Activated CD4-positive, alpha-beta memory T cell treated with anti-CD3 and anti-CD28 coated beads for 36 hours (primary cell): ENCODE data around the gene MSRB1. TPM values are rescaled to one million over a fixed set of nuclear protein-coding genes. Genes with fewer than 3 reads are reported as not detected.

ENCODE experiments used
- CTCF ChIA-PET: fragments of 350-600 bp; sonication (Branson Sonifier 250); formaldehyde crosslinking; loops from one replicate; lab custom pipeline; 2021; ENCODE audit warnings: antibody characterized with exemption, inconsistent platforms; lab: Charles Lee
- POLR2A ChIA-PET: fragments of 350-600 bp; sonication (Branson Sonifier 250); formaldehyde crosslinking; loops from one replicate; lab custom pipeline; 2021; ENCODE audit warnings: antibody characterized with exemption; lab: Charles Lee
- DNase-seq: peaks from one replicate; pipeline ENCODE4 v3.0.0-alpha.2; 2020
- H3K27ac Mint-ChIP-seq: one replicate; pipeline ENCODE4 v1.8.0; 2021; ENCODE audit warnings: mixed read lengths
- H3K27me3 Mint-ChIP-seq: one replicate; pipeline ENCODE4 v1.8.0; 2021; ENCODE audit warnings: mixed read lengths
- H3K36me3 Mint-ChIP-seq: one replicate; pipeline ENCODE4 v1.8.0; 2021; ENCODE audit warnings: mixed read lengths
- H3K4me1 Mint-ChIP-seq: one replicate; pipeline ENCODE4 v1.8.0; 2021; ENCODE audit warnings: low read depth, mixed read lengths
- H3K4me3 Mint-ChIP-seq: one replicate; pipeline ENCODE4 v1.8.0; 2021; ENCODE audit warnings: mild to moderate bottlenecking, mixed read lengths
- H3K9me3 Mint-ChIP-seq: one replicate; pipeline ENCODE4 v1.8.0; 2021; ENCODE audit warnings: mixed read lengths
- intact Hi-C: fragments of 100-400 bp; cut with micrococcal nuclease; formaldehyde crosslinking; loops from one replicate; pipeline ENCODE4 v1.15.1; 2023
- total RNA-seq, 2 experiments: library from RNA; stranded (reverse); gene quantifications; one replicate each; pipeline ENCODE4 v1.2.3, GENCODE V29; 2021

The MSRB1 gene, protein sequence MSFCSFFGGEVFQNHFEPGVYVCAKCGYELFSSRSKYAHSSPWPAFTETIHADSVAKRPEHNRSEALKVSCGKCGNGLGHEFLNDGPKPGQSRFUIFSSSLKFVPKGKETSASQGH
- 10 to 100 TPM; 20.7 to 23.6 TPM for total RNA-seq

DNA sequence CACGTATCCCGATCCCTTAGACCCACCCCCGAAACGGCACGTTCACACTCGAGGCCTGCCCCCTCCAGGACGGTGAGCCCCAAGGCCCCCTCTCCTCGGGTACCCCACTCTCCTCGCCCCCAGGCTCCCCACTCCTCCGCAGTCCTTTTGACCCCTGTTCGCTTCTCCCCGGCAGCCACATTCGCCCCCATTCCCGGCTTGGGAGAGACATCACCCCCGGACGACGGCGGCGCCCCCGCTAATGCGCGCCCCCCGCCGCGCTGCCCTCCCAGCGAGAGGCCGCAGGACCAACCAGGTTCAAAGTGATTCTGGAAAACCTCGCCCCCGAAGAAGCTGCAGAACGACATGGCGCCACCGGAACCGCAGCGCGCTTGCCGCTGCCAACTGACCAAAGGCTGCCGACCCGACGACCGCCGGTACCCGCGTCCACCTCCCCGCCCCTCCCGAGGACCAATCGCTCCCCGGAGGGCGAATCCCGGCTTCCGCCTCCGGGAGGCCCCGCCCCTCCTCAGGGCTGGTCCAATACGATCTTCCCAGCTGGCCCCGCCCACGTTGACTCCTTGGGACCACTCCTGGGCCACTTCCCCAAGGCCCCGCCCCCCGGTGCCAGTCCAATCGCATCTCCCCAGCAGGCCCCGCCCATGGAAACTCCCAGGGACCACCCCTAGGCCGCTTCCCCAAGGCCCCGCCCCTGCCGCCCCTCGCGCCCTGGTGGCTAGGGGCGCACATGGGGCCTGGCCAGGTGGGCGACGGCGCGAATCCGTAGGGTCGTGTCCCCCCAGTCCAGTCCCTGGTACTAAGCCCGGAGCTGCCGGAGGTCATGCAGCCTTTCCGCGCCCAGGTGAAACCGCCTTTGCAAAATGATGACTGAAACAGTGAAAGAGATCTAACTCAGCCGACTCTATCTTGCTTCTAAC, at the start of gene MSRB1:
TSS of gene MSRB1 (minus strand) at position 390 of the 917 bp plus-strand sequence. CDS start at position 347, 43 bp downstream.
- H3K36me3 Mint-ChIP-seq: peaks cover 4% of the 10 kb centered on the region
- H3K4me3 Mint-ChIP-seq: peak within 1 kb of the TSS; percentile 88
- H3K9me3 Mint-ChIP-seq: no peaks in the 10 kb centered on the region
- ChIA-PET CTCF (interaction anchor here (0.7 to 1.9 kb wide), 9 partner anchors 14 to 212 kb away, joined by 3 to 9 read pairs (median 4); partner anchors contain the start of genes FAHD1, NDUFB10, RPS2 and TRAF7), POLR2A (interaction anchor here (0.9 to 1.6 kb wide), 7 partner anchors 18 to 170 kb away, joined by 3 to 17 read pairs (median 4); partner anchors contain the start of genes EME2, FAHD1, MRPS34 and NUBP2)
- DNase-seq: peak; percentile 100
- peak within 1 kb of the TSS; percentile 73 for H3K27ac Mint-ChIP-seq
- intact Hi-C loops: loop anchor here (1.0 to 2.0 kb wide), 3 partner anchors 16 to 160 kb away; partner anchors contain the start of genes NDUFB10, NUBP2, RPS2 and SPSB3
- H3K27me3 Mint-ChIP-seq: no peaks in the 10 kb centered on the region
- H3K4me1 Mint-ChIP-seq: peaks cover 25% of the 10 kb centered on the region

DNA sequence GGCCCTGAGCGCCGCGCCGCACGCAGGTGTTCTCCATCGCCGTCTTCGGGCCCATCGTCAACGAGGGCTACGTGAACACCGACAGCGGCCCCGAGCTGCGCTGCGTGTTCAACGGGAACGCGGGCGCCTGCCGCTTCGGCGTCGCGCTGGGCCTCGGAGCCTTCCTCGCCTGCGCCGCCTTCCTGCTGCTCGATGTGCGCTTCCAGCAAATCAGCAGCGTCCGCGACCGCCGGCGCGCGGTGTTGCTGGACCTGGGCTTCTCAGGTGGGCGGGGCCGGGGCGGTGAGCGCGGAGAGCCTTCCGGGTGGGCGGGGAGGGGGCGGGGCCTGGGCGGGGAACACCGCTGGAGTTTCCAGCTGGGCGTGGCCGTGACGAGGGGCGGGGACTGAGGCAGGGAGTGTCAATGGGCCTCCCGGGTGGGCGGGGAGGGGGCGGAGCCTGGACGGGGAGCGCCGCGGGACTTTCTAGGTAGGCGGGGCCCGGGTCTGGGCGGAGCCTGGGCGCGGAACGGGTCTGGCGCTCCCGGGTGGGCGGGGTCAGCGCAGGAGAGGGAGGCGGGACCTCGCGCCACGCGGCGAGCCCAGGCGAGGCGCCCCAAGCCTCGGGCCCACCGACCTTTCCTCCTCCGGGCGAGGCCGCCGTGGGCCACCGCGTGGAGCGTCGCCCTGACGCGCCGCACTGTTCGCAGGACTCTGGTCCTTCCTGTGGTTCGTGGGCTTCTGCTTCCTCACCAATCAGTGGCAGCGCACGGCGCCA, 49.1 kb upstream of the MSRB1 start:
- Mint-ChIP-seq H3K4me1 (peaks cover 25% of the 10 kb centered on the region), H3K9me3 (no peaks in the 10 kb centered on the region), H3K4me3 (peak overlapping the region; percentile 71), H3K27me3 (peaks cover 12% of the 10 kb centered on the region), H3K27ac (no peak overlapping the region), H3K36me3 (peaks cover 2% of the 10 kb centered on the region)
- intact Hi-C loops: loop anchor here (1.0 to 2.0 kb wide), 4 partner anchors 8 to 33 kb away; partner anchors contain the start of genes GFER, NDUFB10, RPS2 and ZNF598
- ChIA-PET POLR2A (interaction anchor here (1.6 to 2.8 kb wide), 4 partner anchors 17 to 163 kb away, joined by 4 to 25 read pairs (median 9); partner anchors contain the start of genes RPS2, TBL3 and TRAF7), CTCF (interaction anchor here (1.5 to 2.8 kb wide), 2 partner anchors 11 to 12 kb away, joined by 4 to 18 read pairs; no protein-coding TSS in a partner anchor)
- DNase-seq: peak; percentile 99

DNA sequence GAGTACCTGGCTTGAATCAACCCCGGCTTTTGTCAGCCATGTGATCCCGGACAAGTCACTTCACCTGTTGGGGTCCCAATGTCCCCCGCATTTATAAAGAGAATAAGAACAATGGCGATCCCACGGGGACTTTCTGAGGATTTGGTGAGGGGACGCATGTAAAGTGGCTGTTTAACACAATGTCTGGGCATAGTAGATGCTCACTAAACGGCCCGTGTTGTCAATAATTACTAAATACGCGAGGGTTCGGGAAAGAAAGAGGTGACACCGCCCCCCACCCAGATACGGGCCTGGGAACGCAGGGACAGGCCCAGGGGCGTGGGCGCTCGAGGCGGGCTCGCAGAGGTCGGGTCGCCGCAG, 48.6 kb upstream of the MSRB1 start:
- ChIA-PET POLR2A (interaction anchor here (1.1 to 2.8 kb wide), 6 partner anchors 10 to 164 kb away, joined by 3 to 25 read pairs (median 6); partner anchors contain the start of genes NOXO1, RPS2, TBL3 and TRAF7), CTCF (interaction anchor here (0.9 to 2.8 kb wide), 2 partner anchors 12 to 27 kb away, joined by 3 to 18 read pairs; partner anchors contain the start of gene RPS2)
- Mint-ChIP-seq H3K4me1 (peaks cover 25% of the 10 kb centered on the region), H3K4me3 (peak overlapping the region; percentile 71), H3K27me3 (peaks cover 12% of the 10 kb centered on the region), H3K9me3 (no peaks in the 10 kb centered on the region), H3K36me3 (peaks cover 4% of the 10 kb centered on the region), H3K27ac (peak overlapping the region; percentile 49)
- intact Hi-C loops: no loop called here
- no peak for DNase-seq

DNA sequence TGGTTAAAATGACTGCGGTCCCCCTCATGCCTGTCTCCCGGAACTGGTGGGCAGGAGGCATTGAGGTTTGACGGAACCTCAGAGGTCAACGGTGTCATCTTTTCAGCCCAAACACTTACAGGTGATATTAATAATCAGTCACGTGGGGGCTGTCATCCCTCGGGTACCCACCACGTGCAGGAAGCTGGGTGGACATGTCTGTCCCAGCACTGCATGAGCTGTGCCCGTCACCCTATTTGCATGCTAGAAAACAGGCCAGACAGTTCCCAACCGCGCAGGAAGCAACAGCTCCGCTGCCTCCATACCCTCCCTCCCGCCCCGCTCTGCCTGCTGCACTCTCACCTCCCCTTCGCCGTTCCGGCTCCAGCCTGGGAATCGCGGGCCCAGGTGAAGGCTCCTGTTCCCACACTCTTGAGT, 48.1 kb upstream of the MSRB1 start:
- H3K27me3 Mint-ChIP-seq: peaks cover 12% of the 10 kb centered on the region
- intact Hi-C loops: no loop called here
- ChIA-PET POLR2A (interaction anchor here (1.1 to 2.8 kb wide), 6 partner anchors 9 to 164 kb away, joined by 3 to 25 read pairs (median 6); partner anchors contain the start of genes NOXO1, RPS2, TBL3 and TRAF7), CTCF (interaction anchor here (0.9 to 2.8 kb wide), 3 partner anchors 7 to 26 kb away, joined by 3 to 18 read pairs (median 3); partner anchors contain the start of gene RPS2)
- H3K4me3 Mint-ChIP-seq: peak overlapping the region; percentile 71
- H3K27ac Mint-ChIP-seq: peak overlapping the region; percentile 49
- H3K36me3 Mint-ChIP-seq: peaks cover 4% of the 10 kb centered on the region
- peaks cover 23% of the 10 kb centered on the region for H3K4me1 Mint-ChIP-seq
- no peaks in the 10 kb centered on the region for H3K9me3 Mint-ChIP-seq
- peak; percentile 76 for DNase-seq

DNA sequence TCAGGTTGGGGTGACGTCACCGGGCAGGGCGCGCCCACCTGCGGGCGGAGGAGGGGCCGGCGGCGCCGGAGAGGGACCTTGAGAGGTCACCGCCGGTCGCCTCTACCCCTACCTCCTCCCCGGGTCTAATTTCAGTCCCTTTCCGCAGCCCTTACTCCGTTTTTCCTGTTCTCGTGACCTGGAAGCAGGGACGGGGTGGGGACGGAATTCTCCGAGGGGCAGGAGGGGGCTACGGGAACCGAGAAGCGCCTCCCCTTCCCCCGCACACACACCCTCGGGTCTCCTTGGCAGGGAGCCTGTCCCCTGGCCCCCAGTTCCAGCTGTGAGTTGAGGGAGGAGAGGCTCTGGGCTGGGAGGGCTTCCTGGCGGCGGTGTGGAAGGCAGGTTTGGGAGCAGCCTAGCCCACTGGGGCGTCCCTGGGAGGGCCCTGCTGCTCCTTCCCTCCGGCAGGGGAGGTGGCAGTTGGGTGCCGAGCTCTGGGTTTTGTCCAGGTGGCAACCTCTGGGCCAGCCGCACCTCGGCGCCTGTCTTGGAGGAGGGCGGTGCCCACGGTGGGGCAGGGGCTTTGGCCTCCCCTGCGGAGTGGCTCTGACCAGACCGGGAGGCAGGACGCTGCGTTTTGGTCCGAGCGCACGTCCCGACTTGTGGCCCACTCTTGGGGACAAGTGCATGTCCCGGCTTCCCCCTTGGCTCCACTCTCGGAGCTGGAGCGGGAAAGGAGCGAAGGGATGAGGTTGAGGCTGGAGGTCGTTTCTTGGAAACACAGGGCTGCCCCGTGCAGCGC, 47.5 kb upstream of the MSRB1 start:
- Mint-ChIP-seq H3K4me1 (peaks cover 22% of the 10 kb centered on the region), H3K4me3 (peak overlapping the region; percentile 71), H3K27me3 (peaks cover 12% of the 10 kb centered on the region), H3K27ac (peak overlapping the region; percentile 49), H3K9me3 (no peaks in the 10 kb centered on the region), H3K36me3 (peaks cover 4% of the 10 kb centered on the region)
- DNase-seq: peak; percentile 67
- POLR2A ChIA-PET: interaction anchor here (1.1 to 2.8 kb wide), 6 partner anchors 8 to 165 kb away, joined by 3 to 25 read pairs (median 6); partner anchors contain the start of genes NOXO1, RPS2, TBL3 and TRAF7
- CTCF ChIA-PET: interaction anchor here (0.9 to 2.8 kb wide), 3 partner anchors 8 to 26 kb away, joined by 3 to 18 read pairs (median 3); partner anchors contain the start of gene RPS2
- intact Hi-C loops: no loop called here

DNA sequence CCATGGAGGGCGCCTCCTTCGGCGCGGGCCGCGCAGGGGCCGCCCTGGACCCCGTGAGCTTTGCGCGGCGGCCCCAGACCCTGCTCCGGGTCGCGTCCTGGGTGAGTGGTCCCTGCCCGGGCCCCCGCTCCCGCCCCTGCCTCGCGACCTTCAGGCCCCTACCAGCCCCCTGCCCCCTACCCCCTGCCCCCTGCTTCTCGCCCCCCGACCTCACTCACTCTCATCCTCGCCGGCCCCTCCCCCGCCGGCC, 47.0 kb upstream of the MSRB1 start:
- no peak for DNase-seq
- Mint-ChIP-seq H3K27me3 (peaks cover 12% of the 10 kb centered on the region), H3K27ac (no peak overlapping the region), H3K36me3 (peaks cover 4% of the 10 kb centered on the region), H3K9me3 (no peaks in the 10 kb centered on the region), H3K4me1 (peaks cover 27% of the 10 kb centered on the region), H3K4me3 (no peak overlapping the region)
- CTCF ChIA-PET: interaction anchor here (1.0 to 2.8 kb wide), 2 partner anchors 8 to 14 kb away, joined by 3 to 18 read pairs; no protein-coding TSS in a partner anchor
- POLR2A ChIA-PET: interaction anchor here (0.8 to 2.8 kb wide), 3 partner anchors 13 to 25 kb away, joined by 3 to 25 read pairs (median 10); partner anchors contain the start of genes RPS2 and TBL3
- intact Hi-C loops: no loop called here

DNA sequence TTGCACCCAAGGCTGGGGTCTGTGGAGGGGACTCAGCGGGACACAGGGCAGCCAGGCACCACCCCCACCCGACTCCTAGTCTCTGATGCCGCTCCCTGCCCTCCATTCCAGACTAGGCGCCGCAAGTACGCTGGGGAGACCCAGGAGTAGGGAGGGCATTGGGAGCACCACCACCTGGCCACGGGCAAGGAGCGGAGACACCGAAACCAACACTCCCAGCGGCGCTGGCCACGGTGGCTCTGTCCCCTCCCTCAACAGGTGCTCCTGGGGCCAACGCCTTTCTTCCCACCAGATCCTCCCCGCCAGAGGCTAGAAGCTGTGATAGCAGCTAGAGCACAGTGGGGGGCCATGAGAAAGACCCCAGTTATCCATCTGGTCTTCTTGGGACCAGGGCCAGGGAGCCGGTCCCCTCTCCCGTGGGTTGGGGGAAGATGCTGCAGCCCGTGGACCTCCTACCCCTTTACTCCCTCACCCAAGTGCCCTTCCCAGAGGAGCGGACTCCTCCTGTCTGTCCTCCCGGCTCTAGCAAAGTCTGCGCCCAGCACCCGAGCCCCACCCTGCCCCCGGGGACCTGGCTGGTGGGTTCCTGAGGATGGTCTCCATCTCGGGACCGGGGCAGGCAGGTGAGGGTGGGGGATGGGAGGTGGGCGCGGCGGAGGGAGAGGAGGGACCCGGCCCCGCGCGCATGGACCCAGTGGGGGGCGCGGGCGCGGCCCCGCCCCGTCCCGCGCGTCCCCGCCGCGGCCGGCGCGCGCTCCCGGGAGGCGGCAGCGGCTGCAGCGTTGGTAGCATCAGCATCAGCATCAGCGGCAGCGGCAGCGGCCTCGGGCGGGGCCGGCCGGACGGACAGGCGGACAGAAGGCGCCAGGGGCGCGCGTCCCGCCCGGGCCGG, 46.5 kb upstream of the MSRB1 start, which contains the start of gene SYNGR3:
TSS of gene SYNGR3 (plus strand) at position 762 of the 892 bp plus-strand sequence. CDS start 133 bp downstream, outside the sequence.
- intact Hi-C loops: no loop called here
- H3K4me1 Mint-ChIP-seq: peaks cover 33% of the 10 kb centered on the region
- no peak for DNase-seq
- no peaks in the 10 kb centered on the region for H3K9me3 Mint-ChIP-seq
- peaks cover 12% of the 10 kb centered on the region for H3K27me3 Mint-ChIP-seq
- peaks cover 4% of the 10 kb centered on the region for H3K36me3 Mint-ChIP-seq
- peak within 1 kb of the TSS; percentile 71 for H3K4me3 Mint-ChIP-seq
- H3K27ac Mint-ChIP-seq: no peak within 1 kb of the TSS
- CTCF ChIA-PET: interaction anchor here (1.0 to 2.8 kb wide), 3 partner anchors 9 to 15 kb away, joined by 3 to 18 read pairs (median 12); no protein-coding TSS in a partner anchor
- POLR2A ChIA-PET: interaction anchor here (0.8 kb wide), 1 partner anchor 14 kb away, joined by 3 read pairs; no protein-coding TSS in a partner anchor

DNA sequence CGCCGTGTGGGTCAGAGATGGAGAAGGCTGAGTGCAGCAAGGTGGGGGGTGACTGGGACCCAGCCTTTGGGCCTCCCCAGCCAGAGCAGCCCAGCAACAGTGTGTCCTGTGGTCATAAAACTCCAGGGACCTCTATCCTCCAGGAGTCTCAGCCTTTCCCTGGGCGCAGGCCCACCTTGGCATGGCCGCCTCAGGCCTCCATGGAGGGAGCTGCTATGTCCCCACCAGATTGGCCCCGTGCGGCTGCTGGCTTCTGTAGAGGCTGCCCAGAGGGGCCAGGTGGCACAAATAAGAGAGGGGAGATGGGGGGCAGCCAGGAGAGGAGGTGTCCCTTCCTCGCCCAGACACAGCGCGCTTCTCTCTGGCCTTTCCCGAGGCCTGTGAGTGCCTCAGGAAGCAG, 44.2 kb upstream of the MSRB1 start:
- H3K4me1 Mint-ChIP-seq: peaks cover 26% of the 10 kb centered on the region
- ChIA-PET CTCF (interaction anchor here (1.3 to 2.7 kb wide), 2 partner anchors 9 to 17 kb away, joined by 3 to 12 read pairs; no protein-coding TSS in a partner anchor), POLR2A (interaction anchor here (1.9 kb wide), 1 partner anchor 16 kb away, joined by 8 read pairs; the partner anchor contains the start of gene TBL3)
- H3K36me3 Mint-ChIP-seq: peaks cover 4% of the 10 kb centered on the region
- no peak overlapping the region for H3K4me3 Mint-ChIP-seq
- intact Hi-C loops: no loop called here
- no peak overlapping the region for H3K27ac Mint-ChIP-seq
- DNase-seq: no peak
- H3K9me3 Mint-ChIP-seq: no peaks in the 10 kb centered on the region
- H3K27me3 Mint-ChIP-seq: peaks cover 23% of the 10 kb centered on the region

DNA sequence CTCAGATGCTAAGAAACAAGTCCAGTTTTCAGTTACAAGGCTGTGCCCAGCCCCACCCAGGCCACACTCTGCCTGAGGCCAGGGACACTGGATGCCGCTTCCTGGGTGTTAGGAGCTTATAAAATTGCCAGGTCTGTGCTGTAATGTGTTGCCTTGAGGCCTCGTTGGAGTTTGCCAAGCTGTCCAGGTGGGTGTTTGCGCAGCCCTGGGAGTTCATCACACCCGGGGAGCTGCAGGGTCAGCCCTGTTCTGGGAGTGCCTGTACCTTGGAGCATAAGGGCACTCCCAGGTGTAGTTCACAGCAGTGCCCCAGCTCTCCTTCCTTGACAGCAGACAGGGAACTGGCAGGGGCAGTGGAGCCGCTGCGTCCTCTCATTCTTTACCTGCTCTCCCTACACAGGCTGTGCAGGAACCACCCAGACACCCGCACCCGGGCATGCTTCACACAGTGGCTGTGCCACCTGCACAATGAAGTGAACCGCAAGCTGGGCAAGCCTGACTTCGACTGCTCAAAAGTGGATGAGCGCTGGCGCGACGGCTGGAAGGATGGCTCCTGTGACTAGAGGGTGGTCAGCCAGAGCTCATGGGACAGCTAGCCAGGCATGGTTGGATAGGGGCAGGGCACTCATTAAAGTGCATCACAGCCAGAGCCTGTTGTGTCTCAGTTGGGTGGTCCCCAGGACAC, 42.6 kb upstream of the MSRB1 start:
- POLR2A ChIA-PET: interaction anchor here (1.6 to 3.6 kb wide), 3 partner anchors 20 to 25 kb away, joined by 5 to 22 read pairs (median 8); partner anchors contain the start of gene RPS2

More for the DNA sequence above, 42.6 kb upstream of the MSRB1 start:
- peaks cover 33% of the 10 kb centered on the region for H3K27me3 Mint-ChIP-seq
- DNase-seq: no peak
- peaks cover 15% of the 10 kb centered on the region for H3K4me1 Mint-ChIP-seq
- CTCF ChIA-PET: interaction anchor here (2.4 kb wide), 1 partner anchor 18 kb away, joined by 15 read pairs; no protein-coding TSS in a partner anchor
- intact Hi-C loops: no loop called here
- H3K4me3 Mint-ChIP-seq: peak overlapping the region; percentile 81
- H3K27ac Mint-ChIP-seq: no peak overlapping the region
- H3K9me3 Mint-ChIP-seq: no peaks in the 10 kb centered on the region
- peaks cover 4% of the 10 kb centered on the region for H3K36me3 Mint-ChIP-seq
